GM12878 (cell line): ENCODE data around the gene ASB8. TPM values are rescaled to one million over a fixed set of nuclear protein-coding genes. Genes with fewer than 3 reads are reported as not detected.
A peak's percentile ranks its signal among the peaks of the same experiment; 100 is the strongest.

Experiments
- ATAC-seq: fragments of 200-7000 bp; cut with Tn5 transposase; 3 replicates; pipeline ENCODE4 v1.9.1; 2020; ENCODE audit warnings: mild to moderate bottlenecking, moderate library complexity
- BruUV-seq: library from RNA; stranded (reverse); fragments of 400-500 nt; replicated peaks from 2 replicates; lab custom pipeline; 2021; lab: Mats Ljungman, UMichigan
- CTCF ChIA-PET: fragments of 300-600 bp; sonication (Branson Sonifier 250); formaldehyde crosslinking; extraction: SDS; loops from one replicate; lab custom pipeline; 2021; ENCODE audit warnings: inconsistent platforms; lab: Yijun Ruan, JAX
- POLR2A ChIA-PET: fragments of 350-600 bp; formaldehyde crosslinking; extraction: SDS; loops from one replicate; lab custom pipeline; 2021; ENCODE audit warnings: inconsistent platforms; lab: Charles Lee
- RAD21 ChIA-PET: fragments of 300-600 bp; sonication (Branson Sonifier 250); formaldehyde crosslinking; loops from one replicate; lab custom pipeline; 2023; ENCODE audit warnings: antibody characterized with exemption; ENCODE audit not compliant: unreplicated experiment; lab: Charles Lee
- SMC1A ChIA-PET: fragments of 300-600 bp; sonication (Branson Sonifier 250); formaldehyde crosslinking; loops from one replicate; lab custom pipeline; 2023; ENCODE audit not compliant: unreplicated experiment, uncharacterized antibody; lab: Charles Lee
- DNase-seq: peaks from one replicate; pipeline ENCODE4 v3.0.0-alpha.2; 2011; ENCODE audit warnings: low read depth, low spot score
- FAIRE-seq: peaks from 3 replicates; lab custom pipeline; 2011; peaks lifted over from hg19 to GRCh38; lab: Jason Lieb, UNC
- H2AFZ ChIP-seq: 2 replicates; pipeline ENCODE4 v1.6.0; 2011; ENCODE audit warnings: low read depth, low read length, control low read depth; ENCODE audit not compliant: control insufficient read depth
- H3K27ac ChIP-seq: 2 replicates; pipeline ENCODE4 v1.5.1; 2011; ENCODE audit warnings: control low read depth; ENCODE audit not compliant: control insufficient read depth, insufficient read depth
- H3K27me3 ChIP-seq, 2 experiments: replicated peaks in 1 of 2; 2 replicates each; pipeline versions ENCODE4 v1.6.0 to v1.6.1; 2011; ENCODE audit warnings: low read length in 1 of 2; ENCODE audit not compliant: control insufficient read depth in 2 of 2, insufficient read depth in 2 of 2
- H3K36me3 ChIP-seq, 2 experiments: 2 replicates each; pipeline ENCODE4 v1.5.1; 2011; ENCODE audit warnings: low read length in 1 of 2; ENCODE audit not compliant: control insufficient read depth in 2 of 2, insufficient read depth in 2 of 2
- H3K4me1 ChIP-seq: 2 replicates; pipeline ENCODE4 v1.6.1; 2011; ENCODE audit warnings: mild to moderate bottlenecking, low read length, moderate library complexity, mixed read lengths; ENCODE audit not compliant: control insufficient read depth, insufficient read depth
- H3K4me2 ChIP-seq: 2 replicates; pipeline ENCODE4 v1.6.0; 2011; ENCODE audit warnings: control low read depth; ENCODE audit not compliant: control insufficient read depth, insufficient read depth
- H3K4me3 ChIP-seq: fragments of 200-600 bp; sonication (generic); 2 replicates; pipeline ENCODE4 v1.5.1; 2016
- H3K79me2 ChIP-seq: 2 replicates; pipeline ENCODE4 v1.6.0; 2011; ENCODE audit warnings: low read length; ENCODE audit not compliant: control insufficient read depth, insufficient read depth
- H3K9ac ChIP-seq: 2 replicates; pipeline ENCODE4 v1.8.0; 2011; ENCODE audit warnings: low read length, control low read depth, mixed read lengths; ENCODE audit not compliant: control insufficient read depth, insufficient read depth
- H3K9me3 ChIP-seq: replicated peaks from 3 replicates; pipeline ENCODE4 v1.5.1; 2011; ENCODE audit warnings: mild to moderate bottlenecking, low read length; ENCODE audit not compliant: control insufficient read depth, insufficient read depth
- H4K20me1 ChIP-seq: 2 replicates; pipeline ENCODE4 v1.6.0; 2011; ENCODE audit not compliant: control insufficient read depth, insufficient read depth
- BCLAF1 ChIP-seq: fragments of 450-650 bp; IDR thresholded peaks from 2 replicates; pipeline ENCODE4 v1.6.1; 2017; ENCODE audit warnings: antibody characterized with exemption, mild to moderate bottlenecking, moderate library complexity
- BHLHE40 ChIP-seq, 2 experiments: fragments of 450-650 bp in 1 of 2; IDR thresholded peaks; 2 replicates each; pipeline ENCODE4 v1.6.1; 2011 to 2017; ENCODE audit warnings: low read depth in 2 of 2, borderline replicate concordance in 1 of 2, improper control_type of control experiment in 1 of 2, low read length in 1 of 2, mild to moderate bottlenecking in 1 of 2
- CHD2 ChIP-seq: IDR thresholded peaks from 2 replicates; pipeline ENCODE4 v1.6.1; 2011; ENCODE audit warnings: low read depth, low read length, improper control_type of control experiment, borderline replicate concordance
- EED ChIP-seq: sonication (generic); IDR thresholded peaks from 2 replicates; pipeline ENCODE4 v1.6.1; 2016; ENCODE audit warnings: antibody characterized with exemption, low read depth
- JUNB ChIP-seq: IDR thresholded peaks from 2 replicates; pipeline ENCODE4 v1.6.1; 2016; ENCODE audit warnings: antibody characterized with exemption, mild to moderate bottlenecking
- MEF2A ChIP-seq: IDR thresholded peaks from 2 replicates; pipeline ENCODE4 v1.6.1; 2011; ENCODE audit warnings: low read depth, mild to moderate bottlenecking, low read length, moderate library complexity; ENCODE audit not compliant: insufficient read depth
- POU2F2 ChIP-seq: IDR thresholded peaks from 3 replicates; pipeline ENCODE4 v1.6.1; 2011; ENCODE audit warnings: low read depth, mild to moderate bottlenecking, low read length, borderline replicate concordance
- RAD21 ChIP-seq: IDR thresholded peaks from 2 replicates; pipeline ENCODE4 v1.6.1; 2011; ENCODE audit warnings: mild to moderate bottlenecking, low read depth, low read length, moderate library complexity; ENCODE audit not compliant: insufficient read depth
- SIX5 ChIP-seq: IDR thresholded peaks from 2 replicates; pipeline ENCODE4 v1.6.1; 2011; ENCODE audit warnings: mild to moderate bottlenecking, low read depth, low read length, moderate library complexity; ENCODE audit not compliant: severe bottlenecking
- SMAD1 ChIP-seq: fragments of 450-650 bp; IDR thresholded peaks from 2 replicates; pipeline ENCODE4 v1.6.1; 2018; ENCODE audit warnings: mild to moderate bottlenecking, low read depth; ENCODE audit not compliant: partially characterized antibody
- STAT1 ChIP-seq: fragments of 450-650 bp; conservative IDR thresholded peaks from 2 replicates; pipeline ENCODE4 v1.6.1; 2014; ENCODE audit warnings: antibody characterized with exemption, mild to moderate bottlenecking
- USF1 ChIP-seq: IDR thresholded peaks from 2 replicates; pipeline ENCODE4 v1.6.1; 2011; ENCODE audit warnings: borderline replicate concordance, low read depth, mild to moderate bottlenecking, moderate library complexity, mixed read lengths, low read length; ENCODE audit not compliant: insufficient read depth; ENCODE audit errors: extremely low read length
- ZBED1 ChIP-seq: IDR thresholded peaks from 2 replicates; pipeline ENCODE4 v1.6.1; 2016; ENCODE audit warnings: borderline replicate concordance
- ZNF207 ChIP-seq: fragments of 450-650 bp; IDR thresholded peaks from 2 replicates; pipeline ENCODE4 v1.6.1; 2014; ENCODE audit warnings: antibody characterized with exemption, mild to moderate bottlenecking, borderline replicate concordance
- ZNF217 ChIP-seq: fragments of 450-650 bp; IDR thresholded peaks from 2 replicates; pipeline ENCODE4 v1.6.1; 2017; ENCODE audit warnings: antibody characterized with exemption, mild to moderate bottlenecking
- ZNF274 ChIP-seq: IDR thresholded peaks from one replicate; pipeline ENCODE4 v1.8.0; 2011; ENCODE audit not compliant: insufficient read length, insufficient read depth
- WGBS: methylation state at CpG from one replicate; pipeline ENCODE4 v1.1.6; 2016; ENCODE audit warnings: low lambda C conversion rate; ENCODE audit not compliant: insufficient replicate concordance, insufficient coverage; ENCODE audit errors: missing lambda C conversion rate; 5-methylcytosine and 5-hydroxymethylcytosine counted together
- in situ Hi-C: fragments of 300-500 bp; cut with MboI; formaldehyde crosslinking; loops from 9 replicates; pipeline ENCODE4 v1.14.3; 2018; ENCODE audit warnings: mixed read lengths
- intact Hi-C: fragments of 100-400 bp; cut with micrococcal nuclease; formaldehyde crosslinking; loops from one replicate; pipeline ENCODE4 v1.14.2; 2022; ENCODE audit not compliant: unreplicated experiment
- polyA plus RNA-seq, 11 experiments: library from polyadenylated mRNA; depleted of rRNA in 4 of 11; unstranded in 6 of 11; stranded (reverse) in 5 of 11; fragments of >200 nt; fragmentation: Nextera tagmentation in 4 of 11; fragmentation: Illumina TruSeq in 1 of 11; extraction: Ambion mirVana in 4 of 11; extraction: Trizol in 1 of 11; gene quantifications; 1 replicate in 1 of 11; 2 replicates in 10 of 11; pipeline versions ENCODE4 v1.2.1 to v1.2.3, GENCODE V29; 2011 to 2016; ENCODE audit warnings: inconsistent platforms in 2 of 11, missing spikeins in 2 of 11, low read depth in 1 of 11
- total RNA-seq, 4 experiments: library from RNA; depleted of rRNA in 3 of 4; stranded (reverse); fragments of >200 nt in 3 of 4; fragmentation: Illumina TruSeq in 1 of 4; extraction: Trizol in 1 of 4; gene quantifications; 2 replicates each; pipeline versions ENCODE4 v1.2.1 to v1.2.3, GENCODE V29; 2013 to 2021

Gene ASB8
- total and polyA plus RNA-seq, 10 of the 15 experiments (the other 5 are each of a cell fraction or from before 2014, with no cell fraction given), result 23.7 to 48.0 (median 29.1) TPM

- TF ChIP-seq POU2F2 (peak; percentile 74; the same call in 2 of the 3 replicates), SIX5 (peak; percentile 70), JUNB (peak; percentile 83), SMAD1 (no peak), EED (peak; percentile 62), ZNF207 (peak; percentile 84), ZBED1 (no peak), CHD2 (no peak; the same call in none of the 2 replicates), MEF2A (no peak)
Measured at GRCh38 chr12:48105867-48106680, 51.2 kb downstream of the ASB8 start, which contains the start of gene SENP1 (continued).

- FAIRE-seq (no peak), DNase-seq (peak; percentile 38), ATAC-seq (peak; percentile 56)
- Histone ChIP-seq H3K79me2 (peaks cover 60% of the 10 kb centered on the region), H3K4me2 (peak overlapping the region; percentile 93), H3K27ac (peak overlapping the region; percentile 99), H3K9me3 (no peaks in the 10 kb centered on the region), H4K20me1 (no peaks in the 10 kb centered on the region), H3K4me3 (peak overlapping the region; percentile 97), H3K27me3 (no peaks in the 10 kb centered on the region), H3K36me3 (no peaks in the 10 kb centered on the region), H3K9ac (peak overlapping the region; percentile 99), H3K4me1 (peaks cover 23% of the 10 kb centered on the region), H2AFZ (peak overlapping the region; percentile 90)
- ChIA-PET RAD21 (interaction anchor here (0.9 to 2.1 kb wide), 5 partner anchors 14 to 93 kb away, joined by 3 to 13 read pairs (median 5); partner anchors contain the start of genes ASB8 and PFKM), CTCF (interaction anchor here (0.5 to 2.7 kb wide), 5 partner anchors 13 to 54 kb away, joined by 3 to 9 read pairs (median 3); partner anchors contain the start of gene ASB8), POLR2A (interaction anchor here (0.5 to 1.8 kb wide), 8 partner anchors 14 to 1322 kb away, joined by 3 to 10 read pairs (median 4); partner anchors contain the start of genes ASB8 and PFKM), SMC1A (interaction anchor here (0.7 to 4.5 kb wide), 8 partner anchors 11 to 953 kb away, joined by 3 to 27 read pairs (median 4); partner anchors contain the start of genes ASB8 and PFKM)
- BruUV-seq, result no TSS peak
- under 1% methylated on average over 28 of the region's 30 CpGs for WGBS
- in situ Hi-C loops, result no loop called here
- intact Hi-C loops, result loop anchor here (1.0 kb wide), 1 partner anchor 52 kb away; the partner anchor contains the start of gene ASB8
- TF ChIP-seq BHLHE40 (IDR thresholded peaks at IDR 0.05; ENCODE audit: borderline replicate concordance in 1 of 2, low read depth in 2 of 2, low read length in 1 of 2), result no peak
- no peak for TF ChIP-seq STAT1
- no peak for TF ChIP-seq ZNF274
- no peak for TF ChIP-seq RAD21
- TF ChIP-seq ZNF217, result no peak
- no peak for TF ChIP-seq USF1
- TF ChIP-seq BCLAF1, result no peak
Measured at GRCh38 chr12:48105321-48105866, 51.9 kb downstream of the ASB8 start.
